Transverse colon (tissue), 3 donors: Measurements from ENCODE around the gene GNB1L.

Source experiments
- CTCF ChIP-seq, 5 experiments: fragments of 200-600 bp in 3 of 5; fragments of 450-650 bp in 2 of 5; sonication (generic) in 3 of 5; IDR thresholded peaks; 1 replicate in 2 of 5; 2 replicates in 3 of 5; pipeline ENCODE4 v1.5.1; 2016 to 2017; ENCODE audit warnings: antibody characterized with exemption in 5 of 5, inconsistent platforms in 3 of 5, mild to moderate bottlenecking in 2 of 5, moderate library complexity in 1 of 5
- EP300 ChIP-seq: sonication (generic); formaldehyde crosslinking; IDR thresholded peaks from one replicate; pipeline ENCODE4 v1.6.1; 2017; ENCODE audit warnings: antibody characterized with exemption, low read depth
- POLR2A ChIP-seq: fragments of 450-650 bp; IDR thresholded peaks from one replicate; pipeline ENCODE4 v1.6.1; 2016; ENCODE audit warnings: antibody characterized with exemption, mild to moderate bottlenecking, moderate library complexity

- TF ChIP-seq POLR2A = no peak
- no peak for TF ChIP-seq CTCF (IDR thresholded peaks at IDR 0.05)
- TF ChIP-seq EP300 = no peak
Measured at GRCh38 chr22:19848298-19849224, 6.1 kb downstream of the GNB1L start.
